GM12865 (cell line): ENCODE results near the gene FAM193B.
"Not testable (repeated sequence)": the region's sequence is repeated elsewhere in the genome, so short reads cannot be mapped to it uniquely, and the experiment has no call there.

Experiments used
- DNase-seq: peaks from one replicate; pipeline ENCODE4 v3.0.0; 2010; ENCODE audit warnings: low read depth
- H3K4me3 ChIP-seq: 2 replicates; pipeline ENCODE4 v1.5.1; 2011; ENCODE audit warnings: mild to moderate bottlenecking, low read depth, low read length, control low read depth
- CTCF ChIP-seq: IDR thresholded peaks from 2 replicates; pipeline ENCODE4 v1.5.1; 2011; ENCODE audit warnings: low read length, control low read depth, low read depth, inconsistent platforms; ENCODE audit not compliant: insufficient read depth; ENCODE audit errors: missing control alignments

FAM193B gene

GRCh38 chr5:177490311-177490991 is 63.9 kb downstream of the FAM193B start:
- no peak for TF ChIP-seq CTCF
- H3K4me3 ChIP-seq, result no peak overlapping the region
- no peak for DNase-seq

- peak; percentile 11 for TF ChIP-seq CTCF
- peak; percentile 32 for DNase-seq
- H3K4me3 ChIP-seq, result no peak overlapping the region
These were observed 65.1 kb downstream of the FAM193B start for GRCh38 chr5:177489119-177489716.

- no peak for TF ChIP-seq CTCF
- H3K4me3 ChIP-seq, result no peak overlapping the region
- no peak for DNase-seq
These were observed 66.4 kb downstream of the FAM193B start for GRCh38 chr5:177487975-177488374.

- no peak for TF ChIP-seq CTCF
- no peak for DNase-seq
- H3K4me3 ChIP-seq, result no peak overlapping the region
These were observed 67.2 kb downstream of the FAM193B start for GRCh38 chr5:177487144-177487543.

GRCh38 chr5:177486256-177486655 is 68.1 kb downstream of the FAM193B start:
- no peak for TF ChIP-seq CTCF
- DNase-seq, result no peak
- H3K4me3 ChIP-seq, result no peak overlapping the region

GRCh38 chr5:177485753-177486152 is 68.6 kb downstream of the FAM193B start:
- H3K4me3 ChIP-seq, DNase-seq: not testable (repeated sequence)

GRCh38 chr5:177484902-177485549 is 69.3 kb downstream of the FAM193B start:
- no peak overlapping the region for H3K4me3 ChIP-seq
- TF ChIP-seq CTCF, result no peak
- DNase-seq, result no peak
